Stimulated activated naive CD4-positive, alpha-beta T cell (primary cell): ENCODE data around the gene UBE3C.
A peak's percentile ranks its signal among the peaks of the same experiment; 100 is the strongest.
"Not testable (repeated sequence)": the region's sequence is repeated elsewhere in the genome, so short reads cannot be mapped to it uniquely, and the experiment has no call there.

Source experiments
- DNase-seq, 6 experiments: peaks; one replicate each; lab custom pipeline; 2025; lab: John Stamatoyannopoulos, UW

The UBE3C gene

GRCh38 chr7:157271315-157271990, 132.7 kb downstream of the UBE3C start:
- no peak for DNase-seq

- DNase-seq, result no peak
Observed at GRCh38 chr7:157271991-157272324, 133.2 kb downstream of the UBE3C start.

GRCh38 chr7:157272351-157273207, 133.9 kb downstream of the UBE3C start:
- no peak for DNase-seq

DNA sequence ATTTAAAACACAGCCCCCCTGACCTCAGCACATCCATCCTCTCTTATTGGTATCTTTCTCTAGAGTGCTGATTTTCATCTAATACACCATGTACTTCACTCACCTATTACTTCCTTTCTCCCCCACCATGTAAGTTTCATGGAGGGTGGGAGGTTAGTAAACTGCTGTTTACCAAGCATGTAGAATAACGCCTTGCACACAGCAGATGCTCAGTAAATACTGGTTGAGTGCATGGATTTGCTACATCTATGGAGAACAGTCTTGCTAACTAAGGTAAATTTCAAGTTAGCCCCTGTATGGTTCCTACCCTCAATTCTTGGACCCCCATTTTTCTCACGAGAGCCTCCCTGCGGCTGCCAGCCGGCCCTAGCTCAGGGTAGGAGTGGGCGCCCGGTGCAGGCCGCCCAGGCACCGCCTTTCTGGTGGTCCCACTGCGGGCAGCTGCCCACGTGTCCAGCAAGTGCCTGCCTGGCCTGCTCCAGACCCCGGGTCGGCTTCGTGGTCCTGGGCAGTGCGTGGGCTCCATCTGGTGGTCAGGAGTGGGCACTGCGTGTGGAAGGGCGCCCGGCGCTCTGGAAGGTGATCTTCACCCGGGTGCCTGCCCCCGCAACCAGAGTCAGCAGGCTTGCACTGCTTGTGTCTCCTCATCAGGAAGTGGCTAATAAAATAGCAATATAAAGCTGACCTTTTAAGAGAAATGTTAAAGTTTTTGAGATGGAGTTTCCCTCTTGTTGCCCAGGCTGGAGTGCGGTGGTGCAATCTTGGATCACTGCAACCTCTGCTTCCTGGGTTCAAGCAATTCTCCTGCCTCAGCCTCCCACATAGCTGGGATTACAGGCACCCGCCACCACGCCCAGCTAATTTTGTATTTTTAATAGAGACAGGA, 134.7 kb downstream of the UBE3C start:
- DNase-seq, result peak; percentile 13 to 59 (median 28)

GRCh38 chr7:157274094-157274634, 135.4 kb downstream of the UBE3C start:
- DNase-seq, result not testable (repeated sequence)

DNA sequence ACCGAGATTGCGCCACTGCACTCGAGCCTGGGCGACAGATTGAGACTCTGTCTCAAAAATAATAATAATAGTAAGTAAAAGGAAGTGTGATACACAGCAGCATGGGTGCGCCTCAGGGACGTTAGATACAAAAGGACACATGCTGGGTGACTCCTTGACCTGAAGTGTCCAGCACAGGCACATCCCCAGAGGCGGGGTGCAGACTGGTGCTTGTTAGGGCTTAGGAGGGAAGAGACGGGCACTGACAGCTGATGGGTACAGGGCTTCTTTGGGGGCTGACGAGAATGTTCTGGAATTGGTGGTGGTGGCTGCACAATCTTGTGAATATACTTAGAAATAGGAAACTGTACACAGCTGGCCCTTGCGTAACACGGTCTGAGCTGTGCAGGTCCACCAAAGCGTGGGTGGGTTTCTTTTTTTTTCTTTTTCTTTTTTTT, 136.3 kb downstream of the UBE3C start:
- DNase-seq, result no peak

DNA sequence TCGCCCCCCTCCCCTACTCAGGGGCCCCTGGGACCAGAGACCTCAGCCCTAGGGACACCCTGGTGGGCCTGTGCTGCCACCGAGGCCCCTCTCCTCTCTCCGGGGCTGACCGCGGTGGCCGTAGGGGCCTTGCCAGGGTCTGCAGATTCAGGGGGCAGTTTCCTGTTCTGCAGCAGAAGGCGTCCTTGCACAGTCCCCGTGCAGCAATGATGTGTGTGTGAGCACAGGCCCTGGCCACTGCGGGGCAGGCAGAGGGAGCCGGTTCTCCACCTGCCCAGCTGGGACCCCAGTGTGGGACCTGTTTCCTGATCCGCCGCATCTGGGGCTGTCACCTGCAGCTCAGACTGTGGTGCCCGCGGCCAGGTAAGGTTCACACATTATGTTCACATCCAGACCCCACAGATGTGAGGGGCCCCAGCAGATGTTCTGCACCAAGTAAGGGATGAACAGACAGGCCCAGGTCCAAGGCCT, 137.4 kb downstream of the UBE3C start:
- DNase-seq, result no peak

DNA sequence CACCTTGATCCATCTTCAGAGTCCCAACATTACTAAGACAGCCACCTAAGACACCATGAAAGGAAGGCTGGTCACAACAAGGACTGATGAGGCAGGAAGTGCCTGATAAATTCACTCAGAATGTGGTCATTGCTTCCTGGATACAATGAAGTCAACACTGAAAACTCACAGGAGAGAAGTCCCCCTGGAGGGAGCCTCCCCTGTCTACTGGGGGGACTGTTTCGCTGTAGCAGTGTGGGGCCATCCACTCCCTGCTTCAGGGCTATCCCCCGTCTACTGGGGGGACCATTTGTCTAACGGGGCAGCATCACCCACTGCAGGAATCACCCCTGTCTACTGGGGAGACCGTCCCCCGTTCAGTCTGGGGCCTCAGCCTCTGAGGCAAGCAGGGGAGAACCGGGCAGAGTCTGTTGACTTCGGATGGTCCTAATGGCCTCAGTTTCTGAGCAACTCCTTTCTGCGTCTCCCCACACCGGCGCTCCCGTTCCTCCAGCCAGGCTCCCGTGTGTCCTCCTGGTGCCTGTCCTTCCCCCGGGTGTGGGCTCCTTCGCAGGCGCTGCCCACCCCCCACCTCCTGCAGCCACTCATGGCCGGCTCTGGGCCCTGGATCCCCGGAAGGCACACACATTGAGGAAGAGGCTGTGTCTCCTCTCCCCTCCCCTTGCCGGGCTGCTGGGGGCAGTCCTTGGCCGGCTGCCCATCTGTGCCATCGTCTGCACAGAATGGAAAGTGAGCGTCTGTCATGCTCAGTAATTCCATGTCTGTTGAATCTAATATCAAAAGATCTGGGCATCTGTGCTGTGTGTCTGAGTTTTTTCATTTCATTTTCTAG, 138.2 kb downstream of the UBE3C start:
- no peak for DNase-seq

DNA sequence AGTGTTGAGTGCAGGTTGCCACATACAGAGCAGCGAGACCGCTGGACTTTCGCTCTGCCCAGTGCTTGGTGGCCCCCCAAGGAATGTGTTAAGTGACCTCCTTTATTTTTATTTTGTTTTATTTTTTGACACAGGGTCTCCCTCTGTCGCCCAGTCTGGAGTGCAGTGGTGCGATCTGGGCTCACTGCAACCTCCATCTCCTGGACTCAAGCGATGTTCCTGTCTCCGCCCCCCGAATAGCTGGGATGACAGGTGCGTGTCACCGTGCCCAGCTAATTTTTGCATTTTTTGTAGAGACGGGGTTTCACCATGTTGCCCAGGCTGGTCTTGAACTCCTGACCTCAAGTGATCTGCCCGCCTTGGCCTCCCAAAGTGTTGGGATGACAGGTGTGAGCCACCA, 138.8 kb downstream of the UBE3C start:
- not testable (repeated sequence) for DNase-seq

DNA sequence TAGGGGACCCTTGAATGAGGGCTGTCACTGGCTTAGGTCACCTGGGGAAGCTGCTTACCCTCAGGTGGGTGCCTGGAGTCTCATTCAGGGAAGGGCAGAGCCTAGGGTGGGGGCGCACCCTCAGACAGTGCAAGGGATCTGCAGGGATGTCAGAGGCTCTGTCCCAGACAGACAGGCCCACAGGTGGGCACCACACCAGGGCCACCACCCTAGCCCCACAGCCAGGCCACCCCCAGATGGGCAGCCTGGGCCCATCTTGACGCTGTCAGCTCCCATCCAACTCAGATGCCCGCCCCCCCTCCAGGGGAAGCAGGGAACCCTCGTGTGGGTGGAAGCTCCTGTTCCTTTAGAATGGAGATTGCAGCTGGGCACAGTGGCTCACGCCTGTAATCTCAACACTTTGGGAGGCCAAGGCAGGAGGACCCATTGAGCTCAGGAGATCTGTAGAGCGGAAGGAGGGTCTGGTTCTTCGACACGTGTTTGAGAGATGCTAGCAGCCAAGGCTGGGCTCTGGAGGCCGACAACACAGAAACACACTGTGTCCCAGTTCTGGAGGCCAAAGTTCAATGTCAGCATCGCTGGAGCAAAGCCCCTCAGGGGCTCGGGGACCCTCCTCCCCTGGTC, 139.6 kb downstream of the UBE3C start:
- DNase-seq, result no peak

- no peak for DNase-seq
Observed at GRCh38 chr7:157278791-157279724, 140.3 kb downstream of the UBE3C start.

DNA sequence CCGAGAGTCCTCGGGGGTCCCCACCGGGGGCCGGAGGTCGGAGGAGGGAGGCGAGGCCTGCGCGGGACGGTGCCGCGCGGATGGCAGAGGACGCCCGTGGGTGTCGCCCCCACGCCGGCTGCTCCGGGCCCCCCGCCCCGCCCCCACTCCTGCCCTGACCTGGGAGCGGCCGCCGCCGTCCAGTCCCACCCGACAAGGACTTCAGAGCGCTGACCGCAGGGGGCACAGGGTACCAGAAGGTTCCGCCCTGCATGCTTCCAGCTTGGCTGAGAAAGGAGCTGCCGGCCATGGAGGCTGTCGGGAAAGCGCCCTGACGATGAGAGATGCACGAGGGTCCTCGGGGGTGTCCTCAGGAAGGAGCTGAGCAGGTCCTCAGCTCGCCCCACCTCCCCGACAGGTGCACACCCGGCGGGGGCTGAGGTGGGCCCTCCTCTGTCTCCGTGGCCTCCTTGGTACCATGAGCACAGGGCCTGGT, 141.1 kb downstream of the UBE3C start:
- no peak for DNase-seq

DNA sequence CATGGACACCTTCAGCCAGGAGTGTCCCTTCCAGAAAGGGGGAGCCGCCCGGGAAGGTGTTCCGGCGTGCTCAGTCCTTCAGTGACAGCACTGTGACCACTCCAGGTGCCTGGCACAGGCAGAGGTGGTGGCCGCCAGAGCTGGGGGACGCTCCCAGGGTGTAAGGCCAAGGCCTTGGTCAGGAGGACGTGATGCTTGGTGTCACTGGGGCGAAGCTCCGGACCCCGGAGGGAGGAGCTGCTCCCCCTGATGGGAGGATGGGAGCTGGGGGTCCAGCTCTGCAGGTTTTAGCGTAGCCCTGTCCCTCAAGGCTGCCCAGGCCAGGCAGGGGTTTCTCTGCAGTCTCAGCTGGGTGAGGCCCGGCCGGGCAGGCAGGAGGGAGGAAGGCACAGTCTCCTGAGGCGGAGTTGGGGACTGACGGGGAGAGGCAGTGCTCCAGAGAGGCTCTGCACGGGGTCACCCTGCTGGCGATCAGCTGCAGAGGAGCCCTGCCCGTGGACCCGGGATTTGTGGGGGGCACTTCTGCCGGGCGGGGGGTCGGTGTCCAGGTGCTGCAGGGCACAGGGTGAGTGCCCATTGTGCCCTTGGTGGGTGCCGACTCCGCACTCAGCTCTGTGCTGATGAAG, 141.6 kb downstream of the UBE3C start:
- DNase-seq, result no peak

GRCh38 chr7:157281221-157281998, 142.7 kb downstream of the UBE3C start:
- no peak for DNase-seq

DNA sequence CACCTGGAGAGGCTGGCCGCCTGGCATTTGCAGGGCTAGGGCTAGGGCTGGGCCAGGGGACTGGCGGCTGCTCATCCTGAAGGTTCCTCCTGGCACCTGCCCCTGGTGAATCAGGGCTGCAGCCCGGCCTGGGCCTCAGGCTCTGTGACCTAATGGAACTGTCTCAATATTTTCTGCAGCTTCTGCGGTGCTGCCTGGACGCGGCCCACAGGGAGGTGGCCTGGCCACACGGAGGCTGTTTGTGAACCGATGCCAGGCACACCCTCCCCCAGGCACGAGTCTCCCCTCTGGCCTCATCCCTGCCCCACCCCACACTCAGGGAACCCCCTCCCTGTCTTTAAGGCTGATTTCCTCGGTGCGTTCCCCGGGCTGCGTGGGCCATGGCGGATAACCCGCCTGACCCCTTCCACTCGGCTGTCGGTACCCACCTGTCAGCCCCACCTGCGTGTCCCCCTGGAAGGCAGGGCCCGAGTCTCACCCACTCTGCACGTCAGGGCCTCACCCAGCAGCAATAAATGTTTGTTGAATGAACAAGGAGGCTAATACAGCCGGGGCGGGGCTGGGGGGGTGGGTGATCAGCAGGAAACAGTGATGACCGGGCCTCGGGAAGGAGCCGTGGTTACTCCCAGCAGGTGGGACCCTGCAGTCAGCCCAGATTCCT, 143.5 kb downstream of the UBE3C start:
- DNase-seq, result no peak

DNA sequence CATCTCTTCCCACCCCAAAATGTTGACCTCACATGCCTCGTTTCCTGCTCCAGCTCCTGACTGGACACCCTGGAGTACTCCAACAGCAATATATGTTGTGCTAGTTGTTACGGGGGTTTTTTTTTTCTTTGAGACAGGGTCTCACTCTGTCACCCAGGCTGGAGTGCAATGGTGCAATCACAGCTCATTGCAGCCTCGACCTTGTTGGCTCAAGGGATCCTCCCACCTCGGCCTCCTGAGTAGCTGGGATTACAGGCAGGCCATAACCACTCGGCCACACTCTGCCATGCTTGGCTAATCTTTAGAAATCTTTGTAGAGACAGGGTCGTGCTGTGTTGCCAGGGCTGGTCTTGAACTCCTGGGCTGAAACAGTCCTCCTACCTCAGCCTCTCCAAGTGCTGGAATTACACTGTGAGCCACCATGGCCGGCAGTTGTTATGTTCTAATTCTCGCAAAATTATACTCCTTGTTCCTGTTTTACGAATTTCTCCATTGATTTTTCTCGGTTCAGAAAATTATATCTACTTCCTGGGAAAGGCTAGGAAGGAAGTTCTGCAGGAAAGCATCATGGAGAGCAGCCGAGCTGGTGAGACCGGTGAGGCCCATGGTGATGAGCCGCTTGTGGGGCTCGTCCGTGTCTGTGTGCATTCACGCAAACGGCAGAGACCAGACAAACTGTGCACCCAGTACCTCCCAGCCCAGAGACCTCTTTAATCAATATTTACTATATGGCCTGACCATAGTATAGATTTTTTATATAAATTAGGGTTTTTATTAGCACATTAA, 145.7 kb downstream of the UBE3C start:
- DNase-seq, result no peak
